GM21723 (cell line): ENCODE results near the gene MICAL3.

ENCODE experiments used
- ATAC-seq: cut with Tn5 transposase; IDR thresholded peaks from one replicate; pipeline ENCODE4 v1.9.1; 2021; ENCODE audit warnings: mild to moderate bottlenecking, moderate library complexity; ENCODE audit not compliant: unreplicated experiment

The MICAL3 gene

GRCh38 chr22:17976121-17976520 lies 48.2 kb downstream of the MICAL3 start:
- no peak for ATAC-seq

GRCh38 chr22:17974703-17975372 lies 49.5 kb downstream of the MICAL3 start:
- ATAC-seq = no peak

- no peak for ATAC-seq
Measured at GRCh38 chr22:17974087-17974486, 50.3 kb downstream of the MICAL3 start.

- ATAC-seq = no peak
Measured at GRCh38 chr22:17973217-17973616, 51.1 kb downstream of the MICAL3 start.

GRCh38 chr22:17972385-17973191 lies 51.8 kb downstream of the MICAL3 start:
- ATAC-seq = no peak

- no peak for ATAC-seq
Measured at GRCh38 chr22:17971711-17972110, 52.6 kb downstream of the MICAL3 start.

- no peak for ATAC-seq
Measured at GRCh38 chr22:17970201-17970708, 54.1 kb downstream of the MICAL3 start.

- no peak for ATAC-seq
Measured at GRCh38 chr22:17969701-17970113, 54.7 kb downstream of the MICAL3 start.

GRCh38 chr22:17968126-17968525 lies 56.2 kb downstream of the MICAL3 start:
- no peak for ATAC-seq

- no peak for ATAC-seq
Measured at GRCh38 chr22:17966403-17966717, 58.0 kb downstream of the MICAL3 start.

GRCh38 chr22:17965538-17966402 lies 58.6 kb downstream of the MICAL3 start:
- no peak for ATAC-seq

GRCh38 chr22:17964643-17965042 lies 59.7 kb downstream of the MICAL3 start:
- peak; percentile 91 for ATAC-seq

GRCh38 chr22:17964156-17964555 lies 60.2 kb downstream of the MICAL3 start:
- ATAC-seq = peak; percentile 2

GRCh38 chr22:17963015-17963414 lies 61.3 kb downstream of the MICAL3 start:
- no peak for ATAC-seq

- no peak for ATAC-seq
Measured at GRCh38 chr22:17962168-17962567, 62.2 kb downstream of the MICAL3 start.

- ATAC-seq = no peak
Measured at GRCh38 chr22:17961446-17961729, 63.0 kb downstream of the MICAL3 start.

GRCh38 chr22:17960695-17961445 lies 63.5 kb downstream of the MICAL3 start:
- ATAC-seq = no peak

GRCh38 chr22:17960011-17960410 lies 64.3 kb downstream of the MICAL3 start:
- no peak for ATAC-seq

GRCh38 chr22:17958166-17958565 lies 66.2 kb downstream of the MICAL3 start:
- no peak for ATAC-seq

- no peak for ATAC-seq
Measured at GRCh38 chr22:17957693-17958092, 66.7 kb downstream of the MICAL3 start.

- no peak for ATAC-seq
Measured at GRCh38 chr22:17957204-17957603, 67.2 kb downstream of the MICAL3 start.
